PC-9 (cell line): ENCODE results near the gene GPR26. TPM values are rescaled to one million over a fixed set of nuclear protein-coding genes. Genes with fewer than 3 reads are reported as not detected.

Experiments
- BruUV-seq: library from RNA; stranded (reverse); fragments of 400-500 nt; replicated peaks from 2 replicates; lab custom pipeline; 2021; lab: Mats Ljungman, UMichigan
- CTCF ChIA-PET: fragments of 300-600 bp; sonication (Branson Sonifier 250); formaldehyde crosslinking; loops from one replicate; lab custom pipeline; 2022; ENCODE audit warnings: antibody characterized with exemption; lab: Charles Lee
- POLR2A ChIA-PET: fragments of 300-600 bp; sonication (Branson Sonifier 250); formaldehyde crosslinking; loops from one replicate; lab custom pipeline; 2022; ENCODE audit warnings: antibody characterized with exemption; ENCODE audit not compliant: unreplicated experiment; lab: Charles Lee
- DNase-seq, 2 experiments: peaks; one replicate each; pipeline versions ENCODE4 v3.0.0 to v3.0.0-alpha.2; 2015 to 2022; ENCODE audit warnings: mixed read lengths in 1 of 2
- H2AFZ ChIP-seq: fragments of 200-600 bp; sonication (generic); 2 replicates; pipeline ENCODE4 v1.8.1; 2017; ENCODE audit warnings: antibody characterized with exemption
- H3F3A ChIP-seq: fragments of 200-600 bp; sonication (generic); 2 replicates; pipeline ENCODE4 v1.8.1; 2017; ENCODE audit warnings: antibody characterized with exemption, mild to moderate bottlenecking, low read depth; ENCODE audit not compliant: insufficient read depth
- H3K27ac ChIP-seq: fragments of 200-600 bp; sonication (generic); 2 replicates; pipeline ENCODE4 v1.6.1; 2016; ENCODE audit warnings: mixed run types
- H3K27me3 ChIP-seq: fragments of 200-600 bp; sonication (generic); 2 replicates; pipeline ENCODE4 v1.6.1; 2016; ENCODE audit warnings: low read depth, mixed run types; ENCODE audit not compliant: insufficient read depth
- H3K36me3 ChIP-seq: fragments of 200-600 bp; sonication (generic); 2 replicates; pipeline ENCODE4 v1.6.1; 2016; ENCODE audit warnings: low read depth, mixed run types
- H3K4me1 ChIP-seq: fragments of 200-600 bp; sonication (generic); replicated peaks from 2 replicates; pipeline ENCODE4 v1.6.1; 2016; ENCODE audit warnings: mixed run types; ENCODE audit not compliant: insufficient read depth
- H3K4me2 ChIP-seq: fragments of 200-600 bp; sonication (generic); 2 replicates; pipeline ENCODE4 v1.6.1; 2017; ENCODE audit warnings: mixed run types
- H3K4me3 ChIP-seq: fragments of 200-600 bp; sonication (generic); 2 replicates; pipeline ENCODE4 v1.6.1; 2016; ENCODE audit warnings: mixed run types
- H3K79me2 ChIP-seq: fragments of 200-600 bp; sonication (generic); 2 replicates; pipeline ENCODE4 v1.6.1; 2017; ENCODE audit warnings: low read depth, mixed run types
- H3K9me2 ChIP-seq: fragments of 200-600 bp; sonication (generic); 2 replicates; pipeline ENCODE4 v1.8.1; 2017; ENCODE audit warnings: mild to moderate bottlenecking; ENCODE audit not compliant: insufficient read depth
- H3K9me3 ChIP-seq: fragments of 200-600 bp; sonication (generic); 2 replicates; pipeline ENCODE4 v1.8.1; 2016; ENCODE audit warnings: low read depth; ENCODE audit not compliant: insufficient read depth
- H4K20me1 ChIP-seq: fragments of 200-600 bp; sonication (generic); 2 replicates; pipeline ENCODE4 v1.8.1; 2017; ENCODE audit not compliant: insufficient read depth
- CTCF ChIP-seq: fragments of 200-600 bp; sonication (generic); conservative IDR thresholded peaks from 2 replicates; pipeline ENCODE4 v1.6.1; 2017; ENCODE audit warnings: mixed run types, antibody characterized with exemption, mild to moderate bottlenecking, moderate library complexity
- EZH2 ChIP-seq: fragments of 200-600 bp; sonication (generic); IDR thresholded peaks from 2 replicates; pipeline ENCODE4 v1.8.0; 2017; ENCODE audit warnings: antibody characterized with exemption, low read depth
- intact Hi-C: fragments of 100-400 bp; cut with micrococcal nuclease; formaldehyde crosslinking; loops from one replicate; pipeline ENCODE4 v1.10.0; 2022; ENCODE audit not compliant: unreplicated experiment
- total RNA-seq: library from RNA; stranded (reverse); gene quantifications from 2 replicates; pipeline ENCODE4 v1.2.3, GENCODE V29; 2021

The GPR26 gene
- total RNA-seq, 1 experiment from 2014 or later: not detected

DNA sequence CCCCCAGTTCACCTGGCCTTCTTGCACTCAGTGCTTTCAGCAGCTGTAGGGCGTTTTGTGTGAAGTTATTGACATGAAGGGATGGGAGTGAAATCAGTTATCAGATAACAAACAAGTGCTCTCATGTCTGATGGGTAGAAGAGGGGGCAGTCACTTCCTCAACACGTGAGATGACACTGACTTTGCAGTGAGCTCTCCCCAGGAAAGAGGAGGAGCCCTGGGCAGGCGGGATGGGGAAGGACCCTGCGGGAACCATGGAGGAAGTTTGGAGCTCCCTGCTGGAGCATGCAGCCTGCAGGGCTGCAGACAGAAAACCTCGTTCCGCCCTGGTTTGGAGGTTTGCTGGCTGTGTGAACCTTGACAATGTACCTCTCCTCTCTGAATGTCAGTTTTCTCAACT lies 38.7 kb downstream of the GPR26 start:
- no TSS peak for BruUV-seq
- Histone ChIP-seq H3K4me1 (no peaks in the 10 kb centered on the region), H3K27me3 (peaks cover 6% of the 10 kb centered on the region), H3K9me2 (no peaks in the 10 kb centered on the region), H3K36me3 (no peaks in the 10 kb centered on the region), H4K20me1 (no peaks in the 10 kb centered on the region), H3K79me2 (no peaks in the 10 kb centered on the region), H3K4me3 (no peak overlapping the region), H2AFZ (no peak overlapping the region), H3K9me3 (no peaks in the 10 kb centered on the region), H3K27ac (no peak overlapping the region), H3F3A (no peaks in the 10 kb centered on the region), H3K4me2 (no peak overlapping the region)
- intact Hi-C loops: no loop called here
- no peak for DNase-seq
- ChIA-PET CTCF (no interaction called here), POLR2A (no interaction called here)
- TF ChIP-seq CTCF (no peak), EZH2 (no peak)

- peaks cover 12% of the 10 kb centered on the region for H3K27me3 ChIP-seq
- no TSS peak for BruUV-seq
- H3K4me2 ChIP-seq: no peak overlapping the region
- TF ChIP-seq EZH2 (no peak), CTCF (no peak)
- H2AFZ ChIP-seq: no peak overlapping the region
- H3K4me3 ChIP-seq: no peak overlapping the region
- H3K79me2 ChIP-seq: no peaks in the 10 kb centered on the region
- intact Hi-C loops: no loop called here
- no peaks in the 10 kb centered on the region for H4K20me1 ChIP-seq
- CTCF ChIA-PET: no interaction called here
- no peak overlapping the region for H3K27ac ChIP-seq
- DNase-seq: no peak
- H3K36me3 ChIP-seq: no peaks in the 10 kb centered on the region
- no peaks in the 10 kb centered on the region for H3K9me3 ChIP-seq
- no peaks in the 10 kb centered on the region for H3F3A ChIP-seq
- POLR2A ChIA-PET: no interaction called here
- no peaks in the 10 kb centered on the region for H3K4me1 ChIP-seq
- H3K9me2 ChIP-seq: no peaks in the 10 kb centered on the region
These were observed 40.1 kb downstream of the GPR26 start for GRCh38 chr10:123706236-123706635.

- BruUV-seq: no TSS peak
These were observed 49.4 kb downstream of the GPR26 start for GRCh38 chr10:123715546-123715945.

More at GRCh38 chr10:123715546-123715945, 49.4 kb downstream of the GPR26 start:
- no peaks in the 10 kb centered on the region for H3K27me3 ChIP-seq
- intact Hi-C loops: no loop called here
- no peak overlapping the region for H3K27ac ChIP-seq
- no peaks in the 10 kb centered on the region for H3K36me3 ChIP-seq
- H4K20me1 ChIP-seq: no peaks in the 10 kb centered on the region
- no peak overlapping the region for H3K4me3 ChIP-seq
- ChIA-PET CTCF (no interaction called here), POLR2A (no interaction called here)
- no peak overlapping the region for H3K4me2 ChIP-seq
- H3K79me2 ChIP-seq: no peaks in the 10 kb centered on the region
- H3K4me1 ChIP-seq: no peaks in the 10 kb centered on the region
- no peak overlapping the region for H2AFZ ChIP-seq
- TF ChIP-seq EZH2 (no peak), CTCF (no peak)
- no peaks in the 10 kb centered on the region for H3K9me2 ChIP-seq
- no peak for DNase-seq
- H3K9me3 ChIP-seq: no peaks in the 10 kb centered on the region
- H3F3A ChIP-seq: no peaks in the 10 kb centered on the region
